Stimulated activated CD8-positive, alpha-beta memory T cell treated with anti-CD3 and anti-CD28 coated beads, Interleukin-12 subunit alpha, Interleukin-12 subunit beta, amount 100 ng/mL, for 24 hours (primary cell): ENCODE data around the gene ANKRD31.
"Not testable (repeated sequence)": the region's sequence is repeated elsewhere in the genome, so short reads cannot be mapped to it uniquely, and the experiment has no call there.

ENCODE experiments used
- DNase-seq: peaks from one replicate; pipeline ENCODE4 v3.0.0-alpha.2; 2020; ENCODE audit errors: extremely low read depth

Gene ANKRD31

DNA sequence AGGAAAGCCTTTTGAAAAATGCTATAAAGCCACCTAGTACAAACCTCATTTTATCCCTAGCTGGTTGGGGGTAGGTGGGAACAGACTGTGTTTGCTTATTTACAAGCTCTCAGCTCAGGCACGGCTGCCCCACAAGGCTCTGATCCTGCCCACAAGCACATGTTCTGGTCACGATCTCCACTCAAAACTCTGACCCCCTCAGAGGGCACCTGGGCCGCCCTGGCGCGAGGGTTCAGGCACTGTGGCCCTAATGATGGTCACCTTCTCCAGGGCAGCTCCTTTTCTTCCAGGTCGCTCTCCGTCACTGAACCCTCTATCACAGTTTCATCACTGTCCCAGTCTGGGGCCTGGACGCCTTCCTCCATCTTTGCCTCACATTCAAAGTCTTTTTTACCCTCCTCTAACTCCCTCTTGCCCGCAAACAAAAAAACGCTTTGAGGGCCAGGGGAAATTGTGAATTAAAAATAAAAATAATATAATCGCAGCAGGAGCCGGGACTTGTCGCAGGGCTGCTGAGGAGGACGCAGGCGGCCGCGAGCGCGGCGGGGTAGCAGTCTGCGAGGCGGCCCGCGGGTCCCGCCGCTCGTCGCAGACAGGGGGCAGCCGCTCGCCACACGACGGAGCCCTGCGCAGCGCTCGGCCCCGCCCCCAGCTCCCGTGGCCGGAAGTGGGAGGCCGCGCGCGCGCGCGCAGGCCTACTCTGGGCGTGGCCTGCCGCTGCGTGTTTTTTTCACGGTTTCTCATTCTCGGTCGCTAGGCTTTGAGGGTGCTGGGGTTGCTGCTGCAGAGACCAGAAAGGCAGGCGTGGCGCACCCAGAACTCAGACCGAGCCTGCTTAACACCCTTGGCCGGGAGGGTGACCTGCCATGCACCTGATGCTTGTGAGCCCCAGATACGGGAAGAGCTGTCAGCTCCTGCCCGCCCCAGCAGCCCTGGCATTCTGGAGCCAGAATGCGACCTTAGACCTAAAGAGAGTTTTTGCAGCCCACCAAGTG lies at the start of gene ANKRD31:
Gene ANKRD31, minus strand, starts transcription at position 557 of the 995 bp plus-strand sequence. Its CDS starts 192 bp downstream, at position 365.
- peak; percentile 74 for DNase-seq

- no peak for DNase-seq
These were observed 49.6 kb upstream of the ANKRD31 start for GRCh38 chr5:75286211-75286773.

- no peak for DNase-seq
These were observed 45.9 kb upstream of the ANKRD31 start for GRCh38 chr5:75282581-75282980.

DNA sequence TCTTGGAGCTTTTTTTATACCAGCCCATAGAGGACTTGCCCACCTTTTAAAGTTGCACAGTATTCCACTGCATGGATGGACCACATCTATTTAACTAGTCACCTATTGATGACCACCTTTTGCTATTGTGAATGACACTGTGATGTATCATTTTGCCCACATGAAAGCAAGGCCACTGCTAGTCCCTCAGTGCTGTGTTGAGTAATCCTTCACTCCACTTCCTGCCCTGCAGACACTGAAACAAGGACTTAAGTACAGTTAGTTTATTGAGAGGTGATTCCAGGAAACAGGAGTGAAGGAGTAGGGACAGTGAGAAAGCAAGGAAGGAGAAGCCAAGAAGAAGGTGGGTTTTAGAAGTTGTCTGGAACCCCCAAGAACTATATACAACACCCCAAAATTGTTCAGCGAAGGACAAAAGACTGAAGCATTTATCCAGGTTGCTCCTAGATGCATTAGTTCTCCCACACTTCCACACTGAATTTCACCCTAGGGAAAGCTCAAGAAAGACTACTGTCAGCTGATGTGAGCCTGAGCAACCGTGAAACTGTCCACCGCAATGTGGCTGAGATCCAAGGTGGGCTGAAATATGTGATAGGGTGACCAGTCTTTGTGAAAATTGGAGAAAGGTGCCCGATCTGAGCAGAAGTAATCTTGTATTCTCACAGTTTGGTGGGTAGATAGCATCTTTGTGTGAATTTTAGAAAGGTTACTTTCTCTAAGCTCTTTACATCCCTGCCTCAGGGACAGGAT lies 45.2 kb upstream of the ANKRD31 start:
- DNase-seq = no peak

GRCh38 chr5:75279321-75279720 lies 42.6 kb upstream of the ANKRD31 start:
- DNase-seq = no peak

- no peak for DNase-seq
These were observed 40.8 kb upstream of the ANKRD31 start for GRCh38 chr5:75277463-75277862.

- no peak for DNase-seq
These were observed 39.1 kb upstream of the ANKRD31 start for GRCh38 chr5:75275756-75276155.

- no peak for DNase-seq
These were observed 38.5 kb upstream of the ANKRD31 start for GRCh38 chr5:75275147-75275546.

DNA sequence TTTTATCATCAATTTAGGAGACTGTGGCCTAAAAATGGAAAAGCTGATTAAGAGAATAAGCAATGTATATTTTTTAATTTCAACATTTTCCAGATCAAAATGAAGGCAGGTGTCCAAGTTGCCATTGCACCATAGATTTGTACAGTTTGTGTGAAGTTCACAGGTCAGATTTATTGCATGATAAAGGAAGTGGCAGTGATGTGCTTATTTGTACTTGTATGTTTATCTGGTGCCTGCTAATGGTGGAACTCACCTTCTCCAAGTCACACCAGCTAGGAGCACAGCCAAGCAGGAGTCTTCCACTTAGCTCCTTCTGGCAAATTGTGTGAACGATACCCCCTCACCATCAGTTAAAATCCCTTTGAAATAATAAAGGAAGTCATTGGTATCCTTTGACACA lies 37.8 kb upstream of the ANKRD31 start:
- DNase-seq = no peak

DNA sequence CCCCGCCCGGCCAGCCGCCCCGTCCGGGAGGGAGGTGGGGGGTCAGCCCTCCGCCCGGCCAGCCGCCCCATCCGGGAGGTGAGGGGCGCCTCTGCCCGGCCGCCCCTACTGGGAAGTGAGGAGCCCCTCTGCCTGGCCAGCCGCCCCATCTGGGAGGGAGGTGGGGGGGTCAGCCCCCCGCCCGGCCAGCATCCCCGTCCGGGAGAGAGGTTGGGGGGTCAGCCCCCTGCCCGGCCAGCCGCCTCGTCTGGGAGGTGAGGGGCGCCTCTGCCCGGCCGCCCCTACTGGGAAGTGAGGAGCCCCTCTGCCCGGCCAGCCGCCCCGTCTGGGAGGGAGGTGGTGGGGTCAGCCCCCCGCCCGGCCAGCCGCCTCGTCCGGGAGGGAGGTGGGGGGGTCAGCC lies 33.9 kb upstream of the ANKRD31 start:
- DNase-seq = not testable (repeated sequence)

- no peak for DNase-seq
These were observed 29.1 kb upstream of the ANKRD31 start for GRCh38 chr5:75265731-75266130.

- no peak for DNase-seq
These were observed 25.6 kb upstream of the ANKRD31 start for GRCh38 chr5:75262271-75262670.

GRCh38 chr5:75260708-75261107 lies 24.0 kb upstream of the ANKRD31 start:
- no peak for DNase-seq

GRCh38 chr5:75250452-75250851 lies 13.8 kb upstream of the ANKRD31 start:
- DNase-seq = not testable (repeated sequence)

- no peak for DNase-seq
These were observed 8.3 kb upstream of the ANKRD31 start for GRCh38 chr5:75245023-75245422.

- no peak for DNase-seq
These were observed 6.8 kb upstream of the ANKRD31 start for GRCh38 chr5:75243510-75243909.

DNA sequence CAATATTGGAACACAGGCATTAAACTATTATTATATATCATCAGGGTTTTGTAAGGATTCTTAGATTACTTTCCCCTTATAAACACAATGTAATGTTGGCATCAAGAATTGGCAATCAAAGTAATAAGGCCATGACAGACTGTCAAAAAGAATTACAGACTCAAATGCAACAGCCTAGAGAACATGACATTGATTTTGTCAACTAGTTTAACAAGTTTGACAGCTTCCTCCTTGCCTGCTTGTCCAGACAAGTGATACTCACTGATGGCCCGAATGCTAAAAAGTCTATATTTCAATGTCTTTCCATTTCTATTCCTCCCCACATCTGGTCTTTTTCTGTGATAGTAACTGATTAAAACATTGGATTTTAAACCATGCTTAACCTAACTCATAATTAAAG lies 6.4 kb upstream of the ANKRD31 start:
- no peak for DNase-seq

DNA sequence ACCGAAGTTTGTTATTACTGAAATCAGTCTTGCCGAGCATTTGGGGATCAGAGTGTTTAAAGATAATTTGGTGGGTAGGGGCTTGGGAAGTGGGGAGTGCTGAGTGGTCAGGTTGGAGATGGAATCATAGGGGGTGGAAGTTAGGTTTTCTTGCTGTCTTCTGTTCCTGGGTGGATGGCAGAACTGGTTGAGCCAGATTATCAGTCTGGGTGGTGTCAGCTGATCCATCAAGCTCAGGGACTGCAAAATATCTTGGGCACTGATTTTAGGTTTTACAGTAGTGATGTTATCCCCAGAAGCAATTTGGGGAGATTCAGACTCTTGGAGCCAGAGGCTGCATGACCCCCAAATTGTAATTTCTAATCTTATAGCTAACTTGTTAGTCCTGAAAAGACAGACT lies 5.4 kb upstream of the ANKRD31 start:
- DNase-seq = no peak

DNA sequence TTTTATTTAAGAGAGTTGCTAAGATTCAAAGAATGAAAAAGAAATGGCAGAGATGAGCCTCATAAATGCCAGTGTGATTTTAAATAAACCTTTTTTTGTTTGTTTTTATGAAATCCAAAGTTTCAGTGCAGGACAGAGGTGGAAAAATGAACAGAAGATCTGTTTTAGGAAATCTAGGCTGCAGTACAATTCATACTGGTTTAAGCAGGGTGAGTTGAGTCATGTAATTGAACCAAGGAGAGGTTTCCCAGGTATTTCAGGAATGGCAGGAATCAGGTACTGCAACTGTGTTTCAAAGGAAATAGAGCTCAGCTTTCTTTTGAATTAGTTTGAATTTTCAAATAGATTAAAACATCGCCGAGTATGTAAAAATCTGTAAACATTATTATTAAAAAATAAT lies 3.0 kb upstream of the ANKRD31 start:
- no peak for DNase-seq

- DNase-seq = no peak
These were observed 967 bp downstream of the ANKRD31 start for GRCh38 chr5:75235711-75236110.

GRCh38 chr5:75234251-75234650 lies 2.4 kb downstream of the ANKRD31 start:
- no peak for DNase-seq

DNA sequence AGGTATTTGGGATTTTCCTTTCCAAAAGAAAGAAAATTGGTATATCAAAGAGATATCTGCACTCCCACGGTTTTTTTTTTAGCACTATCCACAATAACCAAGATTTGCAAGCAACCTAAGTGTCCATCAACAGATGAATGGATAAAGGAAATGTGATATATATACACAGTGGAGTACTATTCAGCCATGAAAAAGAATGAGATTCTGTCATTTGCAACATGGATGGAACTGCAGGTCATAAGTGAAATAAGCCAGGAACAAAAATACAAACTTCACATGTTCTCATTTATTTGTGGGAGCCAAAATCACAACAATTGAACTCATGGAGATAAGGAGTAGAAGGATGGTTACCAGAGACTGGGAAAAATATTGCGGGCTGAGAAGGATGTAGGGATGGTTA lies 9.8 kb downstream of the ANKRD31 start:
- DNase-seq = no peak
